HG02763 (cell line): Measurements from ENCODE around the gene STMP1.

Source experiments
- ATAC-seq: cut with Tn5 transposase; IDR thresholded peaks from one replicate; pipeline ENCODE4 v1.9.1; 2021; ENCODE audit warnings: mild to moderate bottlenecking, moderate library complexity; ENCODE audit not compliant: unreplicated experiment

Gene STMP1

GRCh38 chr7:135693558-135693957 is 31.2 kb downstream of the STMP1 start:
- ATAC-seq = no peak

GRCh38 chr7:135697276-135698049 is 35.1 kb downstream of the STMP1 start:
- no peak for ATAC-seq

- no peak for ATAC-seq
Measured at GRCh38 chr7:135704074-135704473, 41.8 kb downstream of the STMP1 start.

- no peak for ATAC-seq
Measured at GRCh38 chr7:135704698-135705097, 42.4 kb downstream of the STMP1 start.

GRCh38 chr7:135706038-135706742 is 43.9 kb downstream of the STMP1 start:
- no peak for ATAC-seq

GRCh38 chr7:135706858-135707569 is 44.7 kb downstream of the STMP1 start:
- no peak for ATAC-seq

GRCh38 chr7:135707570-135707966 is 45.3 kb downstream of the STMP1 start:
- no peak for ATAC-seq

GRCh38 chr7:135708041-135708440 is 45.7 kb downstream of the STMP1 start:
- ATAC-seq = no peak

- no peak for ATAC-seq
Measured at GRCh38 chr7:135709508-135709907, 47.2 kb downstream of the STMP1 start.

GRCh38 chr7:135710417-135711138 is 48.3 kb downstream of the STMP1 start:
- no peak for ATAC-seq

- ATAC-seq = no peak
Measured at GRCh38 chr7:135711139-135711469, 48.8 kb downstream of the STMP1 start.

- ATAC-seq = no peak
Measured at GRCh38 chr7:135712182-135712782, 50.0 kb downstream of the STMP1 start.

- ATAC-seq = no peak
Measured at GRCh38 chr7:135712796-135713195, 50.5 kb downstream of the STMP1 start.

GRCh38 chr7:135713836-135714470 is 51.6 kb downstream of the STMP1 start:
- no peak for ATAC-seq

GRCh38 chr7:135714534-135715009 is 52.3 kb downstream of the STMP1 start:
- no peak for ATAC-seq

- no peak for ATAC-seq
Measured at GRCh38 chr7:135715055-135715522, 52.8 kb downstream of the STMP1 start.

GRCh38 chr7:135715673-135716072 is 53.4 kb downstream of the STMP1 start:
- ATAC-seq = no peak

- no peak for ATAC-seq
Measured at GRCh38 chr7:135716677-135717238, 54.4 kb downstream of the STMP1 start.

GRCh38 chr7:135717693-135718092 is 55.4 kb downstream of the STMP1 start:
- no peak for ATAC-seq

GRCh38 chr7:135718219-135718618 is 55.9 kb downstream of the STMP1 start:
- ATAC-seq = no peak
